Measurements from ENCODE around the gene CBFA2T2. TPM values are rescaled to one million over a fixed set of nuclear protein-coding genes. Genes with fewer than 3 reads are reported as not detected.
"Not testable (repeated sequence)": the region's sequence is repeated elsewhere in the genome, so short reads cannot be mapped to it uniquely, and the experiment has no call there.

The CBFA2T2 gene
- total RNA-seq, 1 donor from 2014 or later: 10.5 TPM

DNA sequence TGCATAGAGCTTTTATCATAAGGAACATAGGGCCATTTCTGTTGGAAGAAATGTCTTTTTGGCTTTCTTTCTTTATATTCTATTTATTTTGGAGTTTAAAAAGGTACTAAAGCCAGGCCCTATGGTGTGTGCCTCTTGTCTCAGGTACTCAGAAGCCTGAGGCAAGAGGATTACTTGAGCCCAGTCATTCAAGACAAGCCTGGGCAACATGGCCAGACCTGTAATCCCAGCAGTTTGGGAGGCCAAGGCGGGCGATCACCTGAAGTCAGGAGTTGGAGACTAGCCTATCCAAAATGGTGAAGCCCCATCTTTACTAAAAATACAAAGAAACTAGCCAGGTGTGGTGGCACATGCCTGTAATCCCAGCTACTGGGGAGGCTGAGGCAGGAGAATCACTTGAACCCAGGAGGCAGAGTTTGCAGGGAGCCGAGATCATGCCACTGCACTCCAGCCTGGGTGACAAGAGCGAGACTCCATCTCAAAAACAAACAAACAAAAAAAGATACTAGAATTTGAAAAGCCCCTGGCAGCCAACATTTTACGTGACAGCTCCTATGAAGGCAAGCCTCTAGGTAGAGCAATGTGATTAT is 80.0 kb downstream of the CBFA2T2 start:
- DNase-seq (ENCODE audit: low spot score): no peak

DNA sequence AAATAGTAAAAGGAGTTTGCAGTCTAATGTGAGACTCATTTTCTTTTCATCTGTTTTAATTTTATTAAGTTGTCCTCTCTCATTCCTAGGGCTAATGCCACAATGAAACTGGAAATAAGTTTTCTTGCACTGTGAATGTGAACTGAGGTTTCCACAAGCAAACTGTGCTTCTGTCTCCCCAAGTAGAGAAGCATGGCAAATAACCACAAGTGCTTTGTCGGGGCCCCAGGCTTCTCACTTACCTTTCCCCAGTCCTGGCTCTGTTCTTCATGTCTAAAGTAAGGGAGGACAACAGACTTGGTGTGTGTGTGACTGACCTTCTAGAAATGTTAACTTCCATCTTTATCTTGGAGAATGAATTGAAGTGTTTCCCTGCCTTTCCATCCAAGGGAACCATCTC is 80.8 kb downstream of the CBFA2T2 start:
- DNase-seq (ENCODE audit: low spot score): no peak

DNA sequence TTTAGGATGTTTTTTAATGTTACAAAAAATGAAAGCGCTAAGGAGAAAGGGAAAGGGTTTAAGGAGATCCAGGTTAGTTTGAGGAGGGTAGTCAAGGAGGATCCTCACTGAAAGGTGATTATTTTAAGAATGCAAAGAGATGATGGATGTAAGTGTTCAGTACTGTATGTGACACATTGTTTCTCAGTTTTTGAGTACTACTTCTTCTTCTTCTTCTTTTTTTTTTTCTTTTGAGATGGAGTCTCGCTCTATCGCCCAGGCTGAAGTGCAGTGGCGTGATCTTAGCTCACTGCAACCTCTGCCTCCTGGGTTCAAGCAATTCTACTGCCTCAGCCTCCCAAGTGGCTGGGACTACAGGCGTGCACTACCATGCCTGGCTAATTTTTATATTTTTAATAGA is 83.4 kb downstream of the CBFA2T2 start:
- not testable (repeated sequence) for DNase-seq (ENCODE audit: low spot score)

DNA sequence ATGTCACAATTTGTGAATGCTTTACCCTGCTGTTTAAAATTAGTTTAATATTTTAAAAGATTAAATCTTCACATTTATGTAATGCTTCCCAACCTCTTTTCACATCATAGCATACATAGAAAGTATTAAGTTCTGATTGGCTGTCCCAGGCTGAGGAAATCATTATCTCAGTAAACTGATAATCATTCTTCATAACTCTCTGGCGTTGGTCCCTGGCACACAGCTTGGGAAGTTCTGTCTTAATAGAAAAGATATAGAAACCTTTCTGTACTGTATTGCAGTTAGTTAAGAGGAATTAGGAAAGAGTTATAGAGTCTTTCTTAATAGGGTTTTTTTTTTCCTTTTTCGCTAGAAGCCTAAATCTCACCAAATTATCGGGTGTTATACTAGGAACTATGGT is 85.4 kb downstream of the CBFA2T2 start:
- DNase-seq (ENCODE audit: low spot score): no peak

DNA sequence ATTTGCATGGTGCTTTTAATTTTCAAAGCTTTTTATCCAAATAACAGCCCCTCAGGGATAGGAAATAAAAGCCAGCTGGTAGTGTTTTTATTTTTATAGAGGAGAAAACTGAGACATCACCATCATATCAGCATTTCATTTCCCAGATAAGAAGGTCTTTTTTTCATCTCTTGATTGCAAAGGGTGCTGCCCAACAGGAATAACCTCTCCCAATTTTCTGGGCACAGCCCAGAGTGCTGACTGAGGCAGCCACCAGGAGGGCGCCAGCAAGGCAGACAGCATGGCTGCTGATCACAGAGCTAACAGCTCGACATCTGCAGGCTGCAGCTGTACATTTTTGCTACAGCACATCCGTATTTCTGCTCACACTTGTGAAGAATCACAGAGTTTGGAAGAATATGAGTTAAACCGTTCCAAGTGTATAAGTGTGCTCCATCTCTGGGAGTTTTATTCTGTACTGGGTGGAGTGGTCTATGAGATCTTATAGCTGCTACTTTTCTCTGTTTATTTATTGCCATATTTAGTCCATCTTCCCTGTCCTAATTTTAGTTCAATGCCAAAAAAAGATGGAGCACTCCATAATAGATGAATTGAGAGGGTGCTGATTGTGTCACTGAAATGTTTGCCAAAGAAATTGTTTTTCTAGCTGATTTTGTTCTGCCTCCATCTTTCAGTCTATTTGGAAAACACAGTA is 86.7 kb downstream of the CBFA2T2 start:
- no peak for DNase-seq (ENCODE audit: low spot score)

DNA sequence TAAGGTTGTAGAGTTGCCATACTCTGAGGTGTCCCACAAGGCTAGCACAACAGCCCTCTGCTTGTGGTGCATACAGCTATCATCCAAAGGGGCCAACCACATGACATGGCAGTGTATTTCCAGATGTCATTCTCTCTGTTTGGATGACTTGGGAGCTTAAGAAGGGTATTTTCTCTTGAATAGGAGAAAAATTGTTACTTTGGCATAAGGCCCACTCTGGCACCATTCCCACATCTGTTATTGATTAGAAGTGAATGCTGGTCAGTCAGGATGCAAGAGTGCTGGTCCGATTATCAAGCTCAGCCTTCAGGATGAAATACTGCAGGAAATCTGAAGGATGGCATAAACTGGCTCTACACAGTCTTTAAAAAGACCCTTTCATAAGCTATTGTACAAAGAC is 88.6 kb downstream of the CBFA2T2 start:
- DNase-seq (ENCODE audit: low spot score): no peak

DNA sequence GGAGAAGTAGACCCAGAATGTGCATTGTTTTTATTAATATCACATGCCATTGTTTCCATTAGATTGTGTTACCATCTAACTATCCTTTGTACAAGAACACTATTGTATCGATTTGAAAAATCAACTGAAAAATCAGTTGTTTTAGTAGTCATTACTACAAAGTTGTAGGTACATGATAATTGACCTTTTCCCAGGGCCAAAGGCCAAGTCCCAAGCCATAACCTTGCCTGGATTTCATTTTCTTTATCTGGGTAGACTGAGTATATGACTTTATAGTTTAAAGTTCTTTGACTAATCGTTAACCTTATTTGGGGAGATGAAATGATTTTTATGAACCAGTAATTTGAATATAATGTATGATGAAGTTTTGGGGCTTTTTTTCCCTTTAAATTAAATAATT is 93.2 kb downstream of the CBFA2T2 start:
- no peak for DNase-seq (ENCODE audit: low spot score)

DNA sequence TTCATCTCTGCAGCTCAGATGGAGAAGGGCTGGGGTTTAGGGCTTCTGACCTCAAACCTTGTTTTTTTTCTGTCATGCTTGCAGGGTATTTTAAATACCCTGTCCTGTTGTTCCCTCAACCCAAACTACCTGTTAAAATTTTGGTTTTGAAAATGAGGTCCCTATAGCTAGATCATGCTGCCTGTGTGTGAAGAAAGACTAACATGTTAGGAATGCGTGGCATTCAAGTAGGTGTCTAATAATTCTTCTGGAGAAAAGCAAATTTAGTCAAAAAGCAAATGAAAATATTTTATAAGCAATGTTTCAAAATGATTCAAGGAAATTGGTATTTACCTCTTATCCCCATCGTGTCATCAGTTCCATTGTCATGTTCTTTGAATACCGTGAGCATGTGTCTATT is 95.1 kb downstream of the CBFA2T2 start:
- DNase-seq (ENCODE audit: low spot score): no peak

DNA sequence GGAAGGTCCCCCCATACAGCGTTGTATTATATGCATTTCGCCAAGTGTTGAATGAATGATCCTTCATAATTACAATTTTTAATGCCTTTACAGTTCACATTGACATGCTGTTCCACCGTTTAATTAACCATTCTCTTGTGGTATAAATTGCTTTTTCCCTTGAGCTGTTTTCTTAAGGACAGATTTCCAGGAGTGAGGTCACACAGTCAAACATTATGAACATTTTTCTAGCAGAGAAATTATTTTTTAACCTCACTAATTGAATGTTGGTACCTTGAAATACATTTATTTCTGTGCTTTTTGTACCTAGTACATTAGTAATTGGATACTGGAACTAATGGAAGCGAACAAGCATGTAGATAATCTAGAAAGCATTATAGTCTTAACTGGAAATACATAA is 95.5 kb downstream of the CBFA2T2 start:
- no peak for DNase-seq (ENCODE audit: low spot score)

DNA sequence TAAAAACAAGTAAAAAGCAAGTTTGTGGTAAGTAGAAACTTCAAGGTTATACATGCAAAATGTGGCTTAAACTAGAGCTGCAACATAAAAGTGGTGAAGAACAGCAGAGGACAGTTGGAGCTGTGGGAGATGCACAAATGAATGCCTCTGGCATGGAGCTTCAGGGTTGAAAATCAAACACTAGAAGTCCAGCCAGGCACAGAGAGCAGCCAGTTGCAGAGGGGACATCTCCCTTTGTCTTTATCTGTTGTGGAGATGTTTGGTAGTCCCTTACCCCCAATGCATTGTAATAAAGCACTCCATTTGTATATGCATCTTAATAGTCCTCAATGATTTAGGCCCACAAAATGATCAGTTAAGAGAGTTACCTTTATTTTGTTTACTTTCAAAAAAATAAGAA is 99.2 kb downstream of the CBFA2T2 start:
- DNase-seq (ENCODE audit: low spot score): no peak

DNA sequence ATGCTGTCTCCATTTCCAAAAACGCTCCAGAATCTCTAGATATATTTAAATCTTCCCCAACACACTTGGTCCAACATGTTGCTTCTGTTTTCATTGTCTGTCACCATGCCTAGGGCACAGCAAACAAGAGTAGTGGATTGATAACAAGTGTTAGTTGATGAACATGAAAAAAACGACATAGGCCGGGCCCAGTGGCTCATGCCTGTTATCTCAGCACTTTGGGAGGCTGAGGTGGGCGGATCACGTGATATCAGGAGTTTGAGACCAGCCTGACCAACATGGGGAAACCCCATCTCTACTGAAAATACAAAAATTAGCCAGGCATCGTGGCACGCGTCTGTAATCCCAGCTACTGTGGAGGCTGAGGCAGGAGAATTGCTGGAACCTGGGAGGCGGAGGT is 102.0 kb downstream of the CBFA2T2 start:
- not testable (repeated sequence) for DNase-seq (ENCODE audit: low spot score)

DNA sequence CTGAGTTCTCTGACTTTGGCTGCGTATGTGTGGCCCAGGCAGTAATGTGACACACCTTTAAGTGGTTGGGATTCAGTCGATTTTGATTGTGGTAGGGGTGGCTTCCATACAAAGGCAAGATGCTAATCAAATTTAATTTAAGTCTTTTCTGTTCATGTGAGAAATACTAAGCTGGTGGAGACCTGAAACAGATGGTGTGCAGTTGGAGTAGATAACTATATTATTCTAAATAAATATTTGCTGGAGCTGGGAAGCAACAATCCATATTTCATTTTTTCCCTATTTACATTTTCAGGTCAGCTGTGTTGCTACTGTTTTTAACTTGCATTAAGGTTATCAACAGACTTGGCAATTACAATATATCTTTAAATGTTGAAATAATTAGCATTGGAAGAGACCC is 104.8 kb downstream of the CBFA2T2 start:
- DNase-seq (ENCODE audit: low spot score): no peak

DNA sequence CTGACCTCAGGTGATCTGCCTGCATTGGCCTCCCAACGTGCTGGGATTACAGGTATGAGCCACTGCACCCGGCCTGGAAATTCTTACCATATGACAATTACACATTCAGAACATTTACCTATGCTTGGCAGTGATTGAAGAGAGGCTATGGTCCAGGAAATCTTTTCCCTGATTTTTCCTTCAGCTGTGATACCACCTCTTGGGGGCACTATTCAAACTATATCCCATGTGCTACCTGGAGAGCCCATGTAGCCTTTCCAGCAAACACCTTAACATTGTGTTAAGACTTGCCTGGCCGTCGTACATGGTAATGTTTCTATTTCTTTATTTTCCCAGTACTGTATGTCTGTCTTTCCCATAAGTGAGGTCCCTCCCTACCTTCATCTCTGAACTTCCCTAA is 110.5 kb downstream of the CBFA2T2 start:
- no peak for DNase-seq (ENCODE audit: low spot score)

DNA sequence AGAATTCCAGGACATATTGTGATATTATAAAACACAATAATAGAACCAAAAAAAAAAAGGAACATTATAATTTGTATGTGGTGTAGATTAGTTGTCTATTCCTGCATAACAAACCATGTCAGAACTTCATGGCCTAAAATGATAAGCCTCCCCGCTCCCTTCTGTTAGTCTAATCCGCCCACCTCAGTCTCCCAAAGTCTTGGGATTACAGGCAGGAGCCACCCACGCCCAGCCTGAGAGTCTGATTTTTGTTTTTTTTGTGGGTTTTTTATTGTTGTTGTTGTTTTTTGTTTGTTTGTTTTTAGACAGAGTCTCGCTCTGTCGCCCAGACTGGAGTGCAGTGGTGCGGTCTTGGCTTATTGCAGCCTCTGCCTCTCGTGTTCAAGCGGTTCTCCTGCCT is 111.1 kb downstream of the CBFA2T2 start:
- DNase-seq (ENCODE audit: low spot score): no peak

DNA sequence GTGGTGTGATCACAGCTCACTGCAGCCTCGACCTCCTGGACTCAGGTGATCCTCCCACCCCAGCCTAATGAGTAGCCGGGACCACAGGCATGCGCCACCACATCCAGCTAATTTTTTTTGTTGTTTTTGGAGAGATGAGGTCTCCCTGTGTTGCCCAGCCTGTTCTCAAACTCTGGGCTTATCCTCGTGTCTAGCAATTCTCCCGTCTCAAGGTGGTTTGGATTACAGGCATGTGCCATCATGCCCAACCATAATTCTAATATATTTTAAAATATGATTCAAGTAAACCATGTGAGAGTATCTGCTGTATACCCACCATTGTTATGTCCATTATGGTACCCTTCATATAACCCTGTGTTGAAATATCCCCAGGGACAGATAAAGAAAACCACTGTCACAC is 112.0 kb downstream of the CBFA2T2 start:
- DNase-seq (ENCODE audit: low spot score): no peak

DNA sequence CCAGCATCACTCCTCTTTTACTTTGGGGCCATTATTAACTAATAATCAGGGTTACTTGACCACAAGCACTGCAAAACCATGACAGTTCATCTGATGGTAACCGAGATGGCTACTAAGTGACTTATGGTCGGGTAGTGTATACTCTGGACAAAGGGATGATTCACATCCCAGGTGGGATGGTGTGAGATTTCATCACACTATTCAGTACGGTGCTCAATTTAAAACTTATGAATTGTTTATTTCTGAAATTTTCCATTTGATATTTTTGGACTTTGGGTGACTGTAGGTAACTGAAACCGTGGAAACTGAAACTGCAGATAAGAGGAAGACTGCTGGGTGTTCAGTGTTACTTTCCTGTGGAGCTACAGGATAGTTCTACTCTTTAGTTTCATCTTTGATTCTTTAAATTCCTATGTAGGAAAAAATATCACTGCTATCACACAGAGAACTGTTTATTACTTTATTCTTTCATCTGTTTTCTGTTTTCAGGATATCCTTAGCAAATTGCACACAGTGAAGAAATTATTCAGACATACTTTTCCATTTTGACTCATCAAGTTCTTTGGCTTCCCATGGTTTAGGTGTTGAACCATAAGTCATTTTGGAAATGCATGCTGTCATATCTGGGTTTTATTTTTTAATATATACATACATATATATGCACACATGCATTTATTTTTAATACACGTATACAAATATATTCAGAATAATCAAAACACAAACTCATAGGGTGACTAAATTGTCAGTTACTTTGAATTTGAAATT is 113.1 kb downstream of the CBFA2T2 start:
- no peak for DNase-seq (ENCODE audit: low spot score)

DNA sequence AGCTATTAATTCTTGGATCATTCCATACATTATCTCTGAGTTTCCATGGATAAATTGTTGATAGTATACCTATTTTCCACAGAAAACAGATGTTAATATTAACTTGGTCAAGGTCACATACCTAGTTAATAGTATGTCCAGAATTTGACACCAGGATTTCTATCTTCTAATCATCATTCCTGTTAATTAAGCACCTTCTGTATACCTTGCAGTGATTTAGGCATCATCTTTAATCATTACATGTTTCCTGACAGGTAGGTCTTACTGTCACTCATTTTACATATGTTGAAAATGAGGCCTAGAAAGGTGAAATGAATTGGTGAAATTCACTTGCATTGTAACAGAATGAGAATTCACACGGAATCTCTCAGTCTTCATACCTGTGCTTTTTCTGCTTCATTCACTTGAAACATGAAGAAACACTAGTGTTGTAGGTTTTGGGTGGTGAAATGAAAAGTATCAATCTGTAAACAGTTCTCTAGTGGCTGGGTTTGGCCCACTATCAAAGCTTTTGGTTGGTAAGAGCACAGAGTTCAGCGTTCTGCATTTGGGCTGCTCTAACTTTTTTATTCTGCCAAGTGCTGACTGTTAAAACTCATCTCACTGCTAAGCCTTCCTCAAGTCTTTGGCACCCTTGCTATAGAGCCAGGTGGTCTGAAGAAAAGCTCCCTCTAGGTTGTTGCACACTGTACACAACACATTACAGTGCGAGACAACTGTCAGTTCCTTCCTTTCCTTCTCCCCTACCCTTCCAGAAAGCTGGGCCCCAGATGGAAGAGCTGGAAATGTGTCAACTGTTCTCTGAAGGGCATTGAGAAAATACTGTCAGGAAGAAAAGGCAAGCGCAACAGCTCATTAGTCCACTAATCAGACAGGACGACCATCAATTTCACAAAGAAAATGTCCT is 114.4 kb downstream of the CBFA2T2 start:
- no peak for DNase-seq (ENCODE audit: low spot score)

DNA sequence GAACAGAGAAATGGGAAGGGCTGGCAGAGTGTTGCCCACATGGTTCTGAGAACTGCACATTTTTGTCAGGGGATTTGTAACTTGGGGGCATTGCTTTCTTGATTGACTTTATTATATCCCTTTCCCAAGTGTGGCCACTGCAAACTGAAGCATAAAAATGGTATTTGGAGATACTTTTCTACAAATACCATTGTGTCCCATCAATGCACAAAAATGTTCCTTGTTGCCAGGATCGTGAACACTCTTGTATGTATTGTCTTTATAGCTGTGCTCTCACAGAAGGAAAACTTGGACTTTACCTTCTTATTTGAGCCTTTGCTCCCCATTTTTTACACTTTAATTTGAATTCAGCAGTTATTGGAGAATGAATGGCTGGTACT is 115.1 kb downstream of the CBFA2T2 start:
- no peak for DNase-seq (ENCODE audit: low spot score)

DNA sequence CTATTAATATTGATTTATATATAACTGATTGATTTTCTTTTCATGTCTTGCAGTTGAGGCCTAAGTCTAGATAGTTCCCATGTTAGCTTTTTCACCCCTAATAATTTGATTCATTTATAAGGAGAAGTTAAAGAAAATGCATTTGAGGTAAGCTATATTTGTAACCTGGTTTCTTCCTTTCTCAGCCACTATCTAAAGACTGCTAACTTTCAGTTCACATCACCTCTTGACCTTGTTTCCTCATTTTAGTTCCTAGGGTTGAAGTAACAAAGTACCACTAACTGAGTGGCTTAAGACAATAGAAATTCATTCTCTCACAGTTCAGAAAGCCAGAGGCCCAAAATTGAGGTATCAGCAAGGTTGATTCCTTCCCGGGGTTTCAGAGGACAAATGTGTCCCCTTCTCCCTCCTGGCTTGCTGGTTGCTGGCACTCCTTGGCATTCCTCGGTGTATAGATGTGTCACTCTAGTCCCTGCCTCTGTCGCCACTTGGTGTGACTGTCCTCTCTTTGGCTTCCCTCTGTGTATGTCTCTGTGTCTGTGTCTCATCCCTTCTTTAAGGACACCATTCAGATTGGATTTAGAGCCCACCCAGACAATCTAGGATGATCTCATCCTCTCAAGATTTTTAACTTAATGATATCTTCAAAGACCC is 116.3 kb downstream of the CBFA2T2 start:
- no peak for DNase-seq (ENCODE audit: low spot score)

DNA sequence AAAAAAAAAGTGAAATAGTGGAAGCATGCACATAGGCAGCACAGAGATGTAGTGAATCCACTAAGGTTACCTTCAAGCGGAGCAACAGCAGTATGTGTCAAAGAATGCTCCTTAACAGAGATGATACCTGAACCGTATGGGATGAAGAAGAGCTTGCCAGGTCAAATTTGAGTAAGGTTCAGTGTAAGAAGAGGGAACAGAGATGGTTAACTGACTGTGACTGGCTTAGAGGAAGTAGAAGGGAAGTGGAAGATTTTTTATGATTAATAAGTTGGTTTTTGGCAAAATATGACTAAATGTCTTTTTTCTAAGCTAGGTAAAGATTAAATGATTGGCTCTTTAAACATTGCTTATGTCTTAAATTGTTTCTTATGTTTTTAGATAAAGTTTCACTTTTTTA is 119.6 kb downstream of the CBFA2T2 start:
- DNase-seq (ENCODE audit: low spot score): no peak

DNA sequence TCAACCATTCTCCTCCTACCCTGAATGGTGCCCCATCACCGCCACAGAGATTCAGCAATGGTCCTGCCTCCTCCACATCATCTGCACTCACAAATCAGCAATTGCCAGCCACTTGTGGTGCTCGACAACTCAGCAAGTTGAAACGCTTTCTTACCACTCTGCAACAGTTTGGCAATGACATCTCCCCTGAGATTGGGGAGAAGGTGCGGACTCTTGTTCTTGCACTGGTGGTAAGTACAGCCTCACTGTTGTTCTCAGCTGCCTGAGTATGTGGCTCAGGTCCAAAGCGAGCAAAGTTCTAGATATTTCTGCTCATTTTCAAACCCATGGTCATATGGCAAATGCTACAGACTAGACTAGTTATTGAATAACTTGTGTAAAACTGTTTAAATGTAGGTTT is 121.2 kb downstream of the CBFA2T2 start:
- DNase-seq (ENCODE audit: low spot score): no peak

Measured in mesenteric fat pad (tissue), 1 donor.